ENCODE data around the gene OLA1.

DNA sequence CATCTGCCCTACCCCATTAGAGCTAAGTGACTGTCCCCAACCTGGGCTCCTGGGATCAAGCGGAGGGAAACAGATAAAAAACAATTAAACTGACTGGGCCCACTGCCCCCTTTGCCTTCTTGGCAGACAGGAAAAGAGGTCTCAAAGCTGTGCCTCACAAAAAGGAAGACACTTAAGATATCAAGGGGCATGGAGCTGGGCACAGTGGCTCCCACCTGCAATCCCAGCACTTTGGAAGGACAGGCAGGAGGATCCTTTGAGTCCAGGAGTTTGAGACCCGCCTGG is 208.0 kb downstream of the OLA1 start:
- TF ChIP-seq PRMT5 (CRISPR knock-in tag; IDR thresholded peaks at IDR 0.05) (no peak), ZZZ3 (IDR thresholded peaks at IDR 0.05) (no peak), SMAD3 (CRISPR knock-in tag; conservative IDR thresholded peaks at IDR 0.05) (no peak), BRCA1 (IDR thresholded peaks at IDR 0.05) (no peak), BRCA1 (CRISPR knock-in tag; IDR thresholded peaks at IDR 0.05) (no peak), TAL1 (IDR thresholded peaks at IDR 0.05) (no peak), THAP7 (CRISPR knock-in tag; IDR thresholded peaks at IDR 0.05) (no peak), ZBTB33 (CRISPR knock-in tag; IDR thresholded peaks at IDR 0.05) (no peak), CHD2 (IDR thresholded peaks at IDR 0.05; ENCODE audit: low read depth, low read length) (no peak), REST (IDR thresholded peaks at IDR 0.05; ENCODE audit: borderline replicate concordance) (no peak), REST (CRISPR knock-in tag; IDR thresholded peaks at IDR 0.05; ENCODE audit: low read depth) (no peak)
- TF ChIP-seq, protein P1, sequence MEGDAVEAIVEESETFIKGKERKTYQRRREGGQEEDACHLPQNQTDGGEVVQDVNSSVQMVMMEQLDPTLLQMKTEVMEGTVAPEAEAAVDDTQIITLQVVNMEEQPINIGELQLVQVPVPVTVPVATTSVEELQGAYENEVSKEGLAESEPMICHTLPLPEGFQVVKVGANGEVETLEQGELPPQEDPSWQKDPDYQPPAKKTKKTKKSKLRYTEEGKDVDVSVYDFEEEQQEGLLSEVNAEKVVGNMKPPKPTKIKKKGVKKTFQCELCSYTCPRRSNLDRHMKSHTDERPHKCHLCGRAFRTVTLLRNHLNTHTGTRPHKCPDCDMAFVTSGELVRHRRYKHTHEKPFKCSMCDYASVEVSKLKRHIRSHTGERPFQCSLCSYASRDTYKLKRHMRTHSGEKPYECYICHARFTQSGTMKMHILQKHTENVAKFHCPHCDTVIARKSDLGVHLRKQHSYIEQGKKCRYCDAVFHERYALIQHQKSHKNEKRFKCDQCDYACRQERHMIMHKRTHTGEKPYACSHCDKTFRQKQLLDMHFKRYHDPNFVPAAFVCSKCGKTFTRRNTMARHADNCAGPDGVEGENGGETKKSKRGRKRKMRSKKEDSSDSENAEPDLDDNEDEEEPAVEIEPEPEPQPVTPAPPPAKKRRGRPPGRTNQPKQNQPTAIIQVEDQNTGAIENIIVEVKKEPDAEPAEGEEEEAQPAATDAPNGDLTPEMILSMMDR (IDR thresholded peaks at IDR 0.05 in 2 of 3, conservative IDR thresholded peaks at IDR 0.05 in 1 of 3; ENCODE audit: insufficient read depth in 2 of 3, low read depth in 1 of 3, low read length in 3 of 3), result no peak

All from K562 (cell line).